Cardiac muscle cell (in vitro differentiated cells and primary cell): Measurements from ENCODE around the gene PAK6. TPM values are rescaled to one million over a fixed set of nuclear protein-coding genes. Genes with fewer than 3 reads are reported as not detected.

ENCODE experiments used
- DNase-seq, 2 donors: peaks; one replicate each; pipeline versions ENCODE4 v3.0.0 to v3.0.0-alpha.2; 2010 to 2017; ENCODE audit warnings: low read depth in 1 of 2, low spot score in 1 of 2
- H3K27ac ChIP-seq: fragments of 200-600 bp; sonication (generic); 2 replicates; pipeline ENCODE4 v1.5.1; 2016
- H3K27me3 ChIP-seq: fragments of 200-600 bp; sonication (generic); 2 replicates; pipeline ENCODE4 v1.6.0; 2016; ENCODE audit warnings: control low read depth
- H3K36me3 ChIP-seq: fragments of 200-600 bp; sonication (generic); 2 replicates; pipeline ENCODE4 v1.5.1; 2016; ENCODE audit warnings: control low read depth
- H3K4me1 ChIP-seq: fragments of 200-600 bp; sonication (generic); 2 replicates; pipeline ENCODE4 v1.8.1; 2017; ENCODE audit warnings: low read depth, mild to moderate bottlenecking, mixed run types
- H3K4me3 ChIP-seq: fragments of 200-600 bp; sonication (generic); 2 replicates; pipeline ENCODE4 v1.5.1; 2016; ENCODE audit warnings: mild to moderate bottlenecking
- H3K9me3 ChIP-seq: fragments of 200-600 bp; sonication (generic); 2 replicates; pipeline ENCODE4 v1.5.1; 2017; ENCODE audit warnings: low read depth, mild to moderate bottlenecking, control low read depth
- CTCF ChIP-seq: IDR thresholded peaks from 2 replicates; pipeline ENCODE4 v1.5.1; 2012; ENCODE audit warnings: low read depth, mild to moderate bottlenecking, low read length
- polyA plus RNA-seq: library from polyadenylated mRNA; unstranded; fragments of >200 nt; fragmentation: Nextera tagmentation; extraction: Ambion mirVana; gene quantifications from 2 replicates; pipeline ENCODE4 v1.2.1, GENCODE V29; 2016
- total RNA-seq: library from RNA; depleted of rRNA; stranded (reverse); fragments of >200 nt; gene quantifications from 2 replicates; pipeline ENCODE4 v1.2.3, GENCODE V29; 2016

The PAK6 gene
- total and polyA plus RNA-seq, 2 experiments from 2014 or later: 4.2 to 18.7 TPM

- TF ChIP-seq CTCF: no peak
- DNase-seq: no peak
- Histone ChIP-seq H3K27me3 (peaks cover 15% of the 10 kb centered on the region), H3K4me3 (no peak overlapping the region), H3K4me1 (peaks cover 45% of the 10 kb centered on the region), H3K9me3 (no peaks in the 10 kb centered on the region), H3K36me3 (no peaks in the 10 kb centered on the region), H3K27ac (no peak overlapping the region)
Observed at GRCh38 chr15:40289140-40289775, 50.4 kb downstream of the PAK6 start.

GRCh38 chr15:40290545-40290917, 51.7 kb downstream of the PAK6 start:
- H3K4me3 ChIP-seq: no peak overlapping the region
- no peak for DNase-seq
- TF ChIP-seq CTCF: no peak
- peaks cover 43% of the 10 kb centered on the region for H3K4me1 ChIP-seq
- H3K36me3 ChIP-seq: no peaks in the 10 kb centered on the region
- peaks cover 15% of the 10 kb centered on the region for H3K27me3 ChIP-seq
- H3K9me3 ChIP-seq: no peaks in the 10 kb centered on the region
- no peak overlapping the region for H3K27ac ChIP-seq

- H3K9me3 ChIP-seq: no peaks in the 10 kb centered on the region
- H3K4me3 ChIP-seq: no peak overlapping the region
- peak; percentile 68 to 82 for DNase-seq
- no peak for TF ChIP-seq CTCF
- peaks cover 42% of the 10 kb centered on the region for H3K4me1 ChIP-seq
- no peak overlapping the region for H3K27ac ChIP-seq
- H3K36me3 ChIP-seq: no peaks in the 10 kb centered on the region
- H3K27me3 ChIP-seq: peaks cover 15% of the 10 kb centered on the region
Observed at GRCh38 chr15:40290918-40291574, 52.2 kb downstream of the PAK6 start.

GRCh38 chr15:40292246-40292645, 53.4 kb downstream of the PAK6 start:
- peaks cover 15% of the 10 kb centered on the region for H3K27me3 ChIP-seq
- no peak overlapping the region for H3K27ac ChIP-seq
- H3K9me3 ChIP-seq: no peaks in the 10 kb centered on the region
- TF ChIP-seq CTCF: no peak
- peaks cover 46% of the 10 kb centered on the region for H3K4me1 ChIP-seq
- H3K4me3 ChIP-seq: no peak overlapping the region
- DNase-seq: no peak
- H3K36me3 ChIP-seq: no peaks in the 10 kb centered on the region

GRCh38 chr15:40293006-40293405, 54.1 kb downstream of the PAK6 start:
- no peak for TF ChIP-seq CTCF
- peaks cover 15% of the 10 kb centered on the region for H3K27me3 ChIP-seq
- H3K27ac ChIP-seq: no peak overlapping the region
- H3K4me3 ChIP-seq: no peak overlapping the region
- no peak for DNase-seq
- H3K36me3 ChIP-seq: no peaks in the 10 kb centered on the region
- H3K9me3 ChIP-seq: no peaks in the 10 kb centered on the region
- peaks cover 51% of the 10 kb centered on the region for H3K4me1 ChIP-seq
